Tongue (tissue), 2 donors: ENCODE measurements around the gene MCTP2. TPM values are rescaled to one million over a fixed set of nuclear protein-coding genes. Genes with fewer than 3 reads are reported as not detected.

Source experiments
- DNase-seq: peaks from one replicate; pipeline ENCODE4 v3.0.0-alpha.2; 2015
- total RNA-seq: library from RNA; depleted of rRNA; stranded (reverse); fragments of >200 nt; gene quantifications from one replicate; pipeline ENCODE4 v1.2.3, GENCODE V29; 2014

The MCTP2 gene
- total RNA-seq, 1 donor from 2014 or later, result 16.6 TPM

DNA sequence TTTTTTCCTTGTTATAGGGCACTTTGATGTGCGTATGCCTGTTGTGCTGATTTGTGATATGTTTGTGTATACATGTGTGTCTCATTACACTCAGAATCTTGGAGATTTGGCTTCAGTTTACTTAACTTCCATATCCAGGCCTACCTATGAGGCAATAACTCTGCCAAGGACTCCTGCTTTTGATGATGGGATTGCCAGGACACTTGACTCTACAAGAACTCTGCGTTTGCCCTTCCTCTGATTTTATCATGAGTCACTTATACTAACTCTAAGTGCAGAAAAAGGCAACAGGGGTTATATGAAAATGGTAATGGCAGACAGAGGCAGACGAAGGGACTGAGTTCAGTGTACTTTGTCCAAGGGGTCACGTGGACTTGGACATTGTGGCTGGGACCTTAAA lies 33.6 kb downstream of the MCTP2 start:
- DNase-seq, result no peak

- no peak for DNase-seq
Measured at GRCh38 chr15:94265982-94266381, 34.6 kb downstream of the MCTP2 start.

DNA sequence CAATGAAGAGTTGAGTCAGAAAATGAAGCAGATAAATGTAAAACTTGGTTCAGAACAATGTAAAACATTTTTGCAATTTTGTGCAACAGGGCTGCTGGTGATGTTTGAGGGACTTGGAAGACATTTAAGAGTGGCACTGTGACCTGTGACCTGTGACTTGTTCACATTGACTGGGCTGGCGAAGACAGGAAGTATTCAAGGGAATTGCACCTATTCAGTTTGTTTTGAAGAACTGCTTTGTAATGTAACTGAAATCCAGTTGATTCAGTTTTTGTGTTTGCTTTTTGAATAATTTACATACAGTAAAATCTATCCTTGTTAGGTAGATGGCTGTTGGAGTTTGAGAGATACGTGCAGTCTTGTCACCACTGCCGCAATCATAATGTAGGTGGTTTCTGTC lies 35.4 kb downstream of the MCTP2 start:
- DNase-seq, result no peak

GRCh38 chr15:94269954-94270353 lies 38.6 kb downstream of the MCTP2 start:
- no peak for DNase-seq

DNA sequence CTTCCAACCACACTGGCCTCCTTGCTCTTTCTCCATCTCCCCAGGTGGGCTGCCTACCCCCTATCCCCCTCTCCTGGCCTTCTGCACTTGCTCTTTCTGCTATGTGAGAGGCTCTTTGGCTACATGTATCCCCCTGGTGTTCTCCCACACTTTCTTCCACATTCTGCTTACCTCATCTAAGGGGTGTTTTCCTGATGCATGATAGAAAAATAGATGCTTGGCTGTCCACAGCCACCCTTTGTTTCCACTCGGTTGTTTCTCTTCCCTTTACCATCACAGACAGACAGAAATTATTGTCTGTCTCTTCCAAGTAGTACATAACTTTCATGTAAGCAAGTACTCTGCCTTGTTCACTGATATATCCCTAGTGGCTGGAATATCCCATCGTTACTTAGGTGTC lies 39.2 kb downstream of the MCTP2 start:
- DNase-seq, result no peak

DNA sequence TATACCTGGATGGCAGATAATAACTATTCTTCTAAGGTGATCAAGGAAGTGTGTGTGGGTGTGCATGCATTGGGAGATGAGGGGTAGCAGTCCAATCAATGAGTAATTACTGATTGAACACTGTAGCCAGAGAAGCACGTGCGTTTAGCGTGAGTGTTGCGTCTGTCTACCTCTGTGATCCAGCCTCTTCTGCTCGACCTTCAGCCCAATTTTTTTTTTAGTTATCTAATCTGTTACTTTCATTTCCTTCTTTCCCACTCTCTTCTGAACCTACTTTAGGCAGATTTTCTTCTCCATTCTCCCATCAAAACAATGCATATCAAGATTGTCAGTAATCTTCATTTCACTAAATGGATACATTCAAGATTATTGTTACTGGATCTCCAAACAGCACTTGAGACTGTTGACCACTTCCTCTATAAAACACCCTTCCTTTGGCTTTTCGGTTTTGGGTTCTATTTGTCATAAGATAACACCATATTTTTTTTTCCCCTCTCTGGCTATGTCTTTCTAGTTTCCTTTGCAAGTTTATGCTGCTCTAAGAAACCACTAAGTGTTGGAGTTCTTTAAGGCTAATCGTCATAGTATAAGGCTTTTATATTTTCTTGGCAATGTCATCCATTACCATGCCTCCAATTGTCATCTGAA lies 41.0 kb downstream of the MCTP2 start:
- no peak for DNase-seq

GRCh38 chr15:94273826-94274225 lies 42.5 kb downstream of the MCTP2 start:
- no peak for DNase-seq

DNA sequence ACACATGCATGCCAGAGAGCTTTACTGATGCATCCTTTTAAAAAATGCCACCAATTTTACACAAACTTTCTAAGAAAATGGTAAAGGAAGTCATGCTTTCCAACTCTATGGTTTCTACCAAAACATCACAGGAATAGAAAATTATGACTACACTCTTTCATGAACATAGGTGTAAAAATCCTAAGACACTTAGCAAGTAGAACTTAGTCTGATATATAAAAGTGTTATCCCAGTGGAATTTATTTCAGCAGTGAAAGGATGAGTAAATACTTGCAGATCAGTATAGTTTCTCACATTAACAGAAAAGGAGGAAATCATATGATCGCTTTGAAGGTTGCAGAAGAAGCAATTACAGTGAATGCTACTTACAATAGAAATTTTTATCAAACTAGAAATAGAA lies 43.4 kb downstream of the MCTP2 start:
- DNase-seq, result no peak

DNA sequence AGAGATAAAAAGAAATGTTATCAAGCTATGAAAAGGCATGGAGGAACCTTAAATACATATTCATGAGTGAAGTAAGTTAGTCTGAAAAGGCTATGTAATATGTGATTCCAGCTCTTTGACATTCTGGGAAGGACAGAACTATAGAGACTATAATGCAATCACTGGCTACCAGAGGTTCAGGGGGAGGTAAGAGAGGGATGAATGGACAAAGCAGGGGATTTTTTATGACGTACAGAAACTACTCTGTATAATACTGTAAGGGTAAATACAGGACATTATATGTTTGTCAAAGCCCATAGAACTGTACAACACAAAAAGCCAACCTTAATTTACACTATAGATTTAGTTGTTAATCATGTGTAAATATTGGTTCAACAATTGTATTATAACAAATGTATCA lies 46.1 kb downstream of the MCTP2 start:
- DNase-seq, result no peak

DNA sequence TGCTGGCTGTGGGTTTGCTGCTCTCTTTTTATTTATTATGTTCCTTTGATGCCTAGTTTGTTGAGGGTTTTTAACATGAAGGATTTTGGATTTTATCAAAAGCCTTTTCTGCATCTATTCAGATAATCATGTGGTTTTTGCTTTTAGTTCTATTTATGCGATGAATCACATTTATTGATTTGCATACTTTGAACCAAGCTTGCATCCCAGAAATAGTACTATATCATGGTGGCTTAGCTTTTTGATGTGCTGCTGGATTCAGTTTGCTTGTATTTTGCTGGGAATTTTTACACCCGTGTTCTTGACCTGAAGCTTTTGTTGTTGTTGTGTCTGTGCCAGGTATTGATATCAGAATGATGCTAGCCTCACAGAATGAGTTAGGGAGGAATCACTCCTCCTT lies 48.4 kb downstream of the MCTP2 start:
- no peak for DNase-seq

DNA sequence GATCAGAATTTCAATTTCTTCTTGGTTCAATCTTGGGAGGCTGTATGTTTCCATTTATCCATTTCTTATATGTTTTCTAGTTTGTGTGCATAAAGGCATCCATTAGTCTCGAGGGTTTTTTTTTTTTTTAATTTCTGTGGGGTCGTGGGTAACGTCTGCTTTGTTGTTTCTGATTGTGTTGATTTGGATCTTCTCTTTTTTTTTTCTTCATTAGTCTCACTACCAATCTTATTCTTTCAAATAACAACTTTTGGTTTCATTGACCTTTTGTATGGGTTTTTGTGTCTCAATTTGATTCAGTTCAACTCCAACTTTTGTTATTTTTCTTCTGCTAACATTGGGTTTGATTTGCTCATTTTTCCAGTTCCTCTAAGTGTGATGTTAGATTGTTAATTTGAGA lies 48.9 kb downstream of the MCTP2 start:
- no peak for DNase-seq

GRCh38 chr15:94282269-94283250 lies 51.2 kb downstream of the MCTP2 start:
- DNase-seq, result peak; percentile 20

- DNase-seq, result peak; percentile 8
Measured at GRCh38 chr15:94286583-94286982, 55.2 kb downstream of the MCTP2 start.

- DNase-seq, result no peak
Measured at GRCh38 chr15:94287794-94288246, 56.5 kb downstream of the MCTP2 start.

GRCh38 chr15:94290730-94291129 lies 59.4 kb downstream of the MCTP2 start:
- no peak for DNase-seq

DNA sequence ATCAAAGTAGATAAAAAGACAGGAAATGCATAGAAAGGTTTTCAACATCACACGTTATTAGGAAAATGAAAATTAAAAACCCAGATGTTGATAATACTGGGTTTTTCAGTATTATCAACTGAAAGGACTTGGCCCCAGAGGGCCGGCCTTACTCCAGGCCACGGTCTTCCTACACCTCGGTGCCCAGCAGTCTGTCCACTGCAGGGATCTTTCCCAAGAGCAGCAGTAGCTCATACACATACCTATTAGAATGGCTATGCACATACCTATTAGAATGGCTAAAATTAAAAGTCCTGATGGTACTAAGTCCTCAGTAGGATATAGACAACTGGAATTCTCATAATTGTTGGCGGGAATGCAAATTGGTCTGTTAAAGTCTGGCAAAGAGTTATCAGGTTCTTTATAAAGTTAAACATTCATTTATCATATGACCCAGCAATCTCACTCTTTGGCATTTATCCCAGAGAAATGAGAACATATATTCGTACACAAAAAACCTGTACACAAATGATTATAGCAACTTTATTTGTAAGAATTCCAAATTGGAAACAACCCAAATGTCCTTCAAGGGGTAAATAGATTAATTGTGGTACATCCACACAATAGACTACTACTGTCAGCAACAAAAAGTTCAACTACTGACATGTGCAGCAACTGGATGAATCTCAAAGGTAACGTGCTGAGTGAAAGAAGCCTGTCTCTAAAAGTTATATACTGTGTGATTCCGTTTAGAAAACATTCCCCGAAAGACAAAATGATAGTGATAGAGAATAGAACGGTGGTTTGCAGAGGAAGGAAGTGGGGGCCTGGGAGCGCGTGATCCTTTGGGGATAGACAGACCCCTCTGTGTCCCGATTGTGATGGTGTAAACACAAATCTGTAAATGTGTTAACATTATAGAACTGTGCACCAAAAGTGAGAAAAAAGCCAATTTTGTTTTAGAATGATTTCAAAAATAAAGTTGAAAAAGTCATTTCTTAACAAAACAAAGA lies 62.3 kb downstream of the MCTP2 start:
- DNase-seq, result no peak

GRCh38 chr15:94294556-94294955 lies 63.2 kb downstream of the MCTP2 start:
- DNase-seq, result no peak

GRCh38 chr15:94295275-94295674 lies 63.9 kb downstream of the MCTP2 start:
- no peak for DNase-seq

DNA sequence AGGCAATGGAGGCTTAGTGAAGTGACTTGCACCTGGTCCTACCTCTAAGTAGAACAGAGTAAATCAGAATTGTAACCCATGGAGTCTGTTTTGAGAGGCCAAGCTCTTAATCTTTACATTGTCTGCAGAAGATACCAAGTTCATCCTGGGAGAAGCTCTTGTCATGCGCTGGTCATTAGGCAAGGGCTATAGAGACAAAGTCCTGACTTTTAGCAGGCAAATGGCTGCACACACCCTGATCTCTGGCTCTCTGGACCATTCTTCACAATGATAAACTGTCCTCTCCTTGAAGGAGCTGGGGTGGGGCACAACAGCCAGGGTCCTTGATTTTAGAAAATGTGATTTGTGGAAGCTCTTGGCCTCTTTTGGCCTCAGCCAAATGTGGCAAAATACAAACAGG lies 65.4 kb downstream of the MCTP2 start:
- no peak for DNase-seq

DNA sequence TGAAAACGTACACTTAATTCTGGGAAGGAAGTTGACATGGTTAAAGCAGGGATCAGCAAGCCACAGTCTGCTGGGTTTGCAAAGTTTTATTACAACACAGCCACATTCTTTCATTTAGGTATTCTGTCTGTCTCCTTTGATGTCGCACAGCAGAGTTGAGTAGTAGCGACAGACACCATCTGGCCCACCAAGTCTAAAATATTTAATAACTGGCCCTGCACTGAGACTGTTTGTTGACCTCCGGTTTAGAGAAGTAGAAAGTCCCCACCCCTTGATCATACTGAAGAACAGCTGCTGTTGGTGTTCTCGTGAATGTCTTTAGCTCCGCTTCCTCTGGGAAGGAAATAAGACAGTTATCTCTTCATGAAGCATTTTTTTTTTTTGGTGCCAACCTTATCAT lies 66.2 kb downstream of the MCTP2 start:
- peak; percentile 9 for DNase-seq

GRCh38 chr15:94298364-94298763 lies 67.0 kb downstream of the MCTP2 start:
- no peak for DNase-seq

GRCh38 chr15:94300612-94301011 lies 69.3 kb downstream of the MCTP2 start:
- no peak for DNase-seq
